PC-9 (cell line): ENCODE results near the gene DSTN. TPM values are rescaled to one million over a fixed set of nuclear protein-coding genes. Genes with fewer than 3 reads are reported as not detected.

ENCODE experiments used
- BruUV-seq: library from RNA; stranded (reverse); fragments of 400-500 nt; replicated peaks from 2 replicates; lab custom pipeline; 2021; lab: Mats Ljungman, UMichigan
- CTCF ChIA-PET: fragments of 300-600 bp; sonication (Branson Sonifier 250); formaldehyde crosslinking; loops from one replicate; lab custom pipeline; 2022; ENCODE audit warnings: antibody characterized with exemption; lab: Charles Lee
- POLR2A ChIA-PET: fragments of 300-600 bp; sonication (Branson Sonifier 250); formaldehyde crosslinking; loops from one replicate; lab custom pipeline; 2022; ENCODE audit warnings: antibody characterized with exemption; ENCODE audit not compliant: unreplicated experiment; lab: Charles Lee
- DNase-seq, 2 experiments: peaks; one replicate each; pipeline versions ENCODE4 v3.0.0 to v3.0.0-alpha.2; 2015 to 2022; ENCODE audit warnings: mixed read lengths in 1 of 2
- H2AFZ ChIP-seq: fragments of 200-600 bp; sonication (generic); 2 replicates; pipeline ENCODE4 v1.8.1; 2017; ENCODE audit warnings: antibody characterized with exemption
- H3F3A ChIP-seq: fragments of 200-600 bp; sonication (generic); 2 replicates; pipeline ENCODE4 v1.8.1; 2017; ENCODE audit warnings: antibody characterized with exemption, mild to moderate bottlenecking, low read depth; ENCODE audit not compliant: insufficient read depth
- H3K27ac ChIP-seq: fragments of 200-600 bp; sonication (generic); 2 replicates; pipeline ENCODE4 v1.6.1; 2016; ENCODE audit warnings: mixed run types
- H3K27me3 ChIP-seq: fragments of 200-600 bp; sonication (generic); 2 replicates; pipeline ENCODE4 v1.6.1; 2016; ENCODE audit warnings: low read depth, mixed run types; ENCODE audit not compliant: insufficient read depth
- H3K36me3 ChIP-seq: fragments of 200-600 bp; sonication (generic); 2 replicates; pipeline ENCODE4 v1.6.1; 2016; ENCODE audit warnings: low read depth, mixed run types
- H3K4me1 ChIP-seq: fragments of 200-600 bp; sonication (generic); replicated peaks from 2 replicates; pipeline ENCODE4 v1.6.1; 2016; ENCODE audit warnings: mixed run types; ENCODE audit not compliant: insufficient read depth
- H3K4me2 ChIP-seq: fragments of 200-600 bp; sonication (generic); 2 replicates; pipeline ENCODE4 v1.6.1; 2017; ENCODE audit warnings: mixed run types
- H3K4me3 ChIP-seq: fragments of 200-600 bp; sonication (generic); 2 replicates; pipeline ENCODE4 v1.6.1; 2016; ENCODE audit warnings: mixed run types
- H3K79me2 ChIP-seq: fragments of 200-600 bp; sonication (generic); 2 replicates; pipeline ENCODE4 v1.6.1; 2017; ENCODE audit warnings: low read depth, mixed run types
- H3K9me2 ChIP-seq: fragments of 200-600 bp; sonication (generic); 2 replicates; pipeline ENCODE4 v1.8.1; 2017; ENCODE audit warnings: mild to moderate bottlenecking; ENCODE audit not compliant: insufficient read depth
- H3K9me3 ChIP-seq: fragments of 200-600 bp; sonication (generic); 2 replicates; pipeline ENCODE4 v1.8.1; 2016; ENCODE audit warnings: low read depth; ENCODE audit not compliant: insufficient read depth
- H4K20me1 ChIP-seq: fragments of 200-600 bp; sonication (generic); 2 replicates; pipeline ENCODE4 v1.8.1; 2017; ENCODE audit not compliant: insufficient read depth
- CTCF ChIP-seq: fragments of 200-600 bp; sonication (generic); conservative IDR thresholded peaks from 2 replicates; pipeline ENCODE4 v1.6.1; 2017; ENCODE audit warnings: mixed run types, antibody characterized with exemption, mild to moderate bottlenecking, moderate library complexity
- EZH2 ChIP-seq: fragments of 200-600 bp; sonication (generic); IDR thresholded peaks from 2 replicates; pipeline ENCODE4 v1.8.0; 2017; ENCODE audit warnings: antibody characterized with exemption, low read depth
- intact Hi-C: fragments of 100-400 bp; cut with micrococcal nuclease; formaldehyde crosslinking; loops from one replicate; pipeline ENCODE4 v1.10.0; 2022; ENCODE audit not compliant: unreplicated experiment
- total RNA-seq: library from RNA; stranded (reverse); gene quantifications from 2 replicates; pipeline ENCODE4 v1.2.3, GENCODE V29; 2021

DSTN gene
- total RNA-seq, 1 experiment from 2014 or later: 366 TPM

GRCh38 chr20:17538517-17539170, 31.2 kb upstream of the DSTN start:
- ChIA-PET POLR2A (no interaction called here), CTCF (no interaction called here)
- DNase-seq: peak; percentile 38 to 78
- H3F3A ChIP-seq: peaks cover 25% of the 10 kb centered on the region
- H3K79me2 ChIP-seq: no peaks in the 10 kb centered on the region; the same call in 1 of the 2 replicates
- H3K4me3 ChIP-seq: no peak overlapping the region
- peak overlapping the region; percentile 66 for H3K4me2 ChIP-seq
- no TSS peak for BruUV-seq
- no peaks in the 10 kb centered on the region for H4K20me1 ChIP-seq
- TF ChIP-seq EZH2 (no peak), CTCF (no peak)
- no peak overlapping the region for H2AFZ ChIP-seq
- H3K9me2 ChIP-seq: no peaks in the 10 kb centered on the region
- H3K27me3 ChIP-seq: no peaks in the 10 kb centered on the region
- intact Hi-C loops: loop anchor here (1.0 to 5.0 kb wide), 2 partner anchors 19 to 144 kb away; partner anchors contain the start of gene RRBP1
- H3K9me3 ChIP-seq: no peaks in the 10 kb centered on the region
- H3K4me1 ChIP-seq: peaks cover 49% of the 10 kb centered on the region
- H3K27ac ChIP-seq: peak overlapping the region; percentile 21; the same call in 1 of the 2 replicates
- H3K36me3 ChIP-seq: no peaks in the 10 kb centered on the region

- CTCF ChIA-PET: no interaction called here
Measured at GRCh38 chr20:17541596-17541995, 28.3 kb upstream of the DSTN start.

GRCh38 chr20:17541996-17542395, 27.9 kb upstream of the DSTN start:
- Histone ChIP-seq H4K20me1 (no peaks in the 10 kb centered on the region), H3K9me3 (no peaks in the 10 kb centered on the region), H3K27ac (peak overlapping the region; percentile 57), H3K9me2 (no peaks in the 10 kb centered on the region; the same call in 1 of the 2 replicates), H3K79me2 (no peaks in the 10 kb centered on the region; the same call in 1 of the 2 replicates), H3K36me3 (no peaks in the 10 kb centered on the region), H3K4me3 (no peak overlapping the region), H3K27me3 (no peaks in the 10 kb centered on the region), H3K4me1 (peaks cover 46% of the 10 kb centered on the region), H3F3A (peaks cover 25% of the 10 kb centered on the region), H3K4me2 (0 out of 2 replicates have a peak overlapping the region, but pooled peaks have one; percentile 20), H2AFZ (no peak overlapping the region)
- POLR2A ChIA-PET: interaction anchor here (0.6 kb wide), 2 partner anchors 11 to 23 kb away, joined by 7 to 16 read pairs; partner anchors contain the start of gene BFSP1
- peak in 1 of 2 experiments; percentile 95 for DNase-seq
- TF ChIP-seq EZH2 (no peak), CTCF (no peak)
- intact Hi-C loops: no loop called here
- no TSS peak for BruUV-seq
- CTCF ChIA-PET: no interaction called here

More at GRCh38 chr20:17541596-17541995, 28.3 kb upstream of the DSTN start:
- Histone ChIP-seq H3K4me1 (peaks cover 48% of the 10 kb centered on the region), H3F3A (peaks cover 25% of the 10 kb centered on the region), H3K4me2 (no peak overlapping the region), H3K9me3 (no peaks in the 10 kb centered on the region), H3K79me2 (no peaks in the 10 kb centered on the region; the same call in 1 of the 2 replicates), H3K27me3 (no peaks in the 10 kb centered on the region), H4K20me1 (no peaks in the 10 kb centered on the region), H3K4me3 (no peak overlapping the region), H3K9me2 (no peaks in the 10 kb centered on the region; the same call in 1 of the 2 replicates), H2AFZ (no peak overlapping the region), H3K36me3 (no peaks in the 10 kb centered on the region), H3K27ac (peak overlapping the region; percentile 57)
- BruUV-seq: no TSS peak
- POLR2A ChIA-PET: interaction anchor here (0.6 kb wide), 1 partner anchor 24 kb away, joined by 7 read pairs; no protein-coding TSS in a partner anchor
- intact Hi-C loops: no loop called here
- TF ChIP-seq CTCF (no peak), EZH2 (no peak)
- DNase-seq: no peak
